ENCODE data around the gene MRGPRG. TPM values are rescaled to one million over a fixed set of nuclear protein-coding genes. Genes with fewer than 3 reads are reported as not detected.

MRGPRG gene
- total and polyA plus RNA-seq, 2 of the 4 experiments (the other 2 are of a cell fraction) = not detected

DNA sequence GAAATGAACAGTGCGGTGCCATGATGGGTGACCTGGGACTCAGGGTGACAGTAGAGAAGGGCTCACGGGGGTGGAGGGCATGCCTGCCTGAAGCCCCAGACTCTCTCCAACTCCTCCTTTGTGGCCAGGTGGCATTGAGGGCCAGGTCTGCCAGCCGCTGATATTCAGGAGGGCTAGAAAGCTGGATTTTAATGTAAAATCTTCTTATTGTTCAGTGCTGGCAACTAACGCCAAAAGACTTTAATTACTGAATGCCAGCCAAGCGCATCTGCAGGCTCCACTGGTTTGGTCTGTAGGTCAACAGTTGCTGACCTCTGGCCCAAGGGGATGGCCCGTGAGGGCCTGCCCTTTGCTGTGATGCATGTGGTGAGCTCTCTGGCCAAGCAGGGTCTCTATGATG, 10.3 kb downstream of the MRGPRG start:
- Histone ChIP-seq H3K56ac (ENCODE audit: extremely low read depth, insufficient read depth, low read length) (no peak overlapping the region), H4K20me1 (ENCODE audit: insufficient read depth, low read length) (no peaks in the 10 kb centered on the region), H3K23ac (ENCODE audit: low read depth, low read length) (no peak overlapping the region), H4K5ac (ENCODE audit: low read depth, low read length) (no peak overlapping the region), H3K9me1 (ENCODE audit: insufficient read depth, low read length) (no peaks in the 10 kb centered on the region), H2AFZ (replicated peaks; ENCODE audit: low read length, poor library complexity) (no peak overlapping the region), H3K4me2 (ENCODE audit: low read depth, low read length) (no peak overlapping the region), H3K18ac (ENCODE audit: low read depth, low read length) (no peak overlapping the region), H3K36me3 (ENCODE audit: control insufficient read depth, insufficient read depth, low read length) (no peaks in the 10 kb centered on the region), H2BK5ac (ENCODE audit: low read depth, low read length, poor library complexity, severe bottlenecking) (no peak overlapping the region), H2AK5ac (ENCODE audit: low read depth, low read length) (no peak overlapping the region), H2AK9ac (replicated peaks; ENCODE audit: low read depth, low read length, poor library complexity) (no peak overlapping the region), H3K79me1 (ENCODE audit: low read depth in 1 of 2, low read length in 2 of 2) (no peaks in the 10 kb centered on the region), H2BK120ac (ENCODE audit: low read depth, low read length) (no peak overlapping the region), H3K4ac (ENCODE audit: low read depth, low read length) (no peak overlapping the region), H3K27me3 (ENCODE audit: control insufficient read depth, insufficient read depth, low read length) (peaks cover 35% of the 10 kb centered on the region), H4K91ac (ENCODE audit: insufficient read depth, low read depth, low read length) (no peak overlapping the region), H3K4me3 (ENCODE audit: insufficient read depth, low read depth, low read length) (no peak overlapping the region), H2BK20ac (ENCODE audit: low read depth, low read length) (no peak overlapping the region), H3K14ac (replicated peaks; ENCODE audit: low read depth, low read length) (no peak overlapping the region), H4K8ac (ENCODE audit: low read depth in 2 of 2, low read length in 2 of 2) (no peak overlapping the region), H3K4me1 (ENCODE audit: control insufficient read depth, insufficient read depth, low read length) (no peaks in the 10 kb centered on the region; the same call in 1 of the 2 replicates), H3K27ac (ENCODE audit: insufficient read depth, low read length) (no peak overlapping the region), H2BK15ac (ENCODE audit: low read depth, low read length) (no peak overlapping the region), H3K9me3 (ENCODE audit: control insufficient read depth, insufficient read depth, low read length) (peaks cover 9% of the 10 kb centered on the region), H3K9ac (ENCODE audit: low read depth, low read length) (no peak overlapping the region)
- intact Hi-C loops (cut with micrococcal nuclease) (no loop called here), dilution Hi-C loops (cut with HindIII; ENCODE audit: low sequenced_read_pairs, unreplicated experiment) (no loop called here), in situ Hi-C loops (cut with MboI; ENCODE audit: low sequenced_read_pairs) (no loop called here)
- no TSS peak for BruUV-seq (replicated peaks)
- TF ChIP-seq MAFK (IDR thresholded peaks at IDR 0.05; ENCODE audit: low read depth, low read length) = no peak
- no peak for TF ChIP-seq MAZ (IDR thresholded peaks at IDR 0.05; ENCODE audit: borderline replicate concordance, low read depth, low read length)
- no peak for TF ChIP-seq CEBPB (IDR thresholded peaks at IDR 0.05; ENCODE audit: low read depth, low read length)
- TF ChIP-seq, protein P1, sequence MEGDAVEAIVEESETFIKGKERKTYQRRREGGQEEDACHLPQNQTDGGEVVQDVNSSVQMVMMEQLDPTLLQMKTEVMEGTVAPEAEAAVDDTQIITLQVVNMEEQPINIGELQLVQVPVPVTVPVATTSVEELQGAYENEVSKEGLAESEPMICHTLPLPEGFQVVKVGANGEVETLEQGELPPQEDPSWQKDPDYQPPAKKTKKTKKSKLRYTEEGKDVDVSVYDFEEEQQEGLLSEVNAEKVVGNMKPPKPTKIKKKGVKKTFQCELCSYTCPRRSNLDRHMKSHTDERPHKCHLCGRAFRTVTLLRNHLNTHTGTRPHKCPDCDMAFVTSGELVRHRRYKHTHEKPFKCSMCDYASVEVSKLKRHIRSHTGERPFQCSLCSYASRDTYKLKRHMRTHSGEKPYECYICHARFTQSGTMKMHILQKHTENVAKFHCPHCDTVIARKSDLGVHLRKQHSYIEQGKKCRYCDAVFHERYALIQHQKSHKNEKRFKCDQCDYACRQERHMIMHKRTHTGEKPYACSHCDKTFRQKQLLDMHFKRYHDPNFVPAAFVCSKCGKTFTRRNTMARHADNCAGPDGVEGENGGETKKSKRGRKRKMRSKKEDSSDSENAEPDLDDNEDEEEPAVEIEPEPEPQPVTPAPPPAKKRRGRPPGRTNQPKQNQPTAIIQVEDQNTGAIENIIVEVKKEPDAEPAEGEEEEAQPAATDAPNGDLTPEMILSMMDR (conservative IDR thresholded peaks at IDR 0.05; ENCODE audit: low read depth, low read length) = no peak
- ChIA-PET POLR2A (ENCODE audit: unreplicated experiment) (no interaction called here), CTCF (no interaction called here)
- no CpG with 5 or more reads among the region's 6 CpGs for whole genome bisulfite sequencing, 2 experiments (ENCODE audit: extremely low coverage in 2 of 2, insufficient read length in 1 of 2)
- ATAC-seq (ENCODE audit: low read depth) (no peak), DNase-seq (no peak)

Data from IMR-90 (cell line).